Fibroblast of gingiva (primary cell): Measurements from ENCODE around the gene CLINT1.

ENCODE experiments used
- DNase-seq: peaks from one replicate; pipeline ENCODE4 v3.0.0-alpha.2; 2011; ENCODE audit warnings: low read depth

Gene CLINT1

GRCh38 chr5:157758706-157759105 is 100.2 kb downstream of the CLINT1 start:
- DNase-seq = no peak

- DNase-seq = no peak
These were observed 102.8 kb downstream of the CLINT1 start for GRCh38 chr5:157756122-157756521.

GRCh38 chr5:157750320-157750719 is 108.6 kb downstream of the CLINT1 start:
- no peak for DNase-seq

GRCh38 chr5:157749462-157749799 is 109.5 kb downstream of the CLINT1 start:
- no peak for DNase-seq

- DNase-seq = peak; percentile 34
These were observed 110.0 kb downstream of the CLINT1 start for GRCh38 chr5:157748760-157749461.

GRCh38 chr5:157747766-157748700 is 110.9 kb downstream of the CLINT1 start:
- DNase-seq = peak; percentile 14

GRCh38 chr5:157747173-157747740 is 111.7 kb downstream of the CLINT1 start:
- DNase-seq = no peak

- DNase-seq = no peak
These were observed 113.9 kb downstream of the CLINT1 start for GRCh38 chr5:157745041-157745456.

GRCh38 chr5:157744051-157745011 is 114.6 kb downstream of the CLINT1 start:
- DNase-seq = no peak

GRCh38 chr5:157743163-157744050 is 115.5 kb downstream of the CLINT1 start, which contains the start of gene LSM11:
TSS of gene LSM11 (plus strand) at chr5:157743712. CDS start at chr5:157743751, 39 bp downstream.
- peak; percentile 66 for DNase-seq

GRCh38 chr5:157741131-157741530 is 117.8 kb downstream of the CLINT1 start:
- no peak for DNase-seq

GRCh38 chr5:157740229-157740610 is 118.7 kb downstream of the CLINT1 start:
- DNase-seq = no peak

- DNase-seq = no peak
These were observed 119.3 kb downstream of the CLINT1 start for GRCh38 chr5:157739388-157740228.

GRCh38 chr5:157735991-157736390 is 123.0 kb downstream of the CLINT1 start:
- no peak for DNase-seq
